Erythroblast (primary cell): ENCODE measurements around the gene IL17REL.

Experiments
- GATA1 ChIP-seq: IDR thresholded peaks from 2 replicates; pipeline ENCODE4 v1.6.1; 2011; ENCODE audit warnings: low read depth, mild to moderate bottlenecking, control low read depth, low read length, moderate library complexity
- POLR2A ChIP-seq: IDR thresholded peaks from 2 replicates; pipeline ENCODE4 v1.6.1; 2011; ENCODE audit warnings: mild to moderate bottlenecking, low read length

DNA sequence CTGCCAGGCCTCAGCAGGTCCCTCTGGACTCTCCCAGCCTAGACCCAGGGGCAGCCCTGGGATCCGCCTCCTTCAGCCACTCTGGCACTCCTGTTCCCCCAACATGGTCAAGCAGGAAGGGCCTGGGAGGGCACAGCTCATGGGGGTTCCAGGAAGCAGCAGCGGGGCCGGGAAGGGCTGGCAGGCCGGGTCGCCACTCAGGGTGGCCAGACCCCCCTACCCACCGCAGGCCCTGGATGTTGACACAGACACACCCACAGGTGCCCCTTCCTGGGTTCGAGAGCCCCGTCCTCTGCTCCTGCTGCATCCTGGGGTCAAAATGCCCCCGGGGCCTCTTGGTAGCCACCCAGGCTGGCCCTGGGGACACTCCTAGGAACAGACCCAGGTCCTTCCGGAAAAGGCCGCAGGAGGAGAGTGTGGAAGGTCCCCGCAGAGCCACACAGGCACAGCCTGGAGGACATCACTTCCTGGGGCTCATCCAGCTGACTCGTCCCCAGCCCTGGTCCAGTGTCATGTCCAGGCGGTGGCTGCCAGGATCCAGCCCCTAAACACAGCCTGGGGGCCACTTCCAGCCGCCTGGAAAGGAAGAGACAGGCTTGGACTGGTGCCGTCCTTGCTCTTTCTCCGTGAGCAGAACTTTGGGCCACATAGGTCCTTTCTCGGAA, 58.8 kb downstream of the IL17REL start:
- TF ChIP-seq POLR2A (no peak), GATA1 (no peak)
